HG03159 (cell line): ENCODE results near the gene CAPN3.
"Not testable (repeated sequence)": the region's sequence is repeated elsewhere in the genome, so short reads cannot be mapped to it uniquely, and the experiment has no call there.

Experiments
- ATAC-seq: cut with Tn5 transposase; IDR thresholded peaks from one replicate; pipeline ENCODE4 v1.9.1; 2021; ENCODE audit warnings: mild to moderate bottlenecking, moderate library complexity; ENCODE audit not compliant: unreplicated experiment

The CAPN3 gene

DNA sequence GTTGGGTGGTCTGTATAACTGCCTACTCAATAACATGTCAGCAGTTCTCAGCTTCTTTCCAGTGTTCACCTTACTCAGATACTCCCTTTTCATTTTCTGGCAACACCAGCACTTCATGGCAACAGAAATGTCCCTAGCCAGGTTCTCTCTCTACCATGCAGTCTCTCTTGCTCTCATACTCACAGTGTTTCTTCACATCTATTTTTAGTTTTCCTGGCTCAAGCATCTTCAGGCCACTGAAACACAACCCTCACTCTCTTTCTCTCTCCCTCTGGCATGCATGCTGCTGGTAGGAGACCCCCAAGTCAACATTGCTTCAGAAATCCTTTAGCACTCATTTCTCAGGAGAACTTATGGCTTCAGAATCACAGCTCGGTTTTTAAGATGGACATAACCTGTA is at the start of gene CAPN3:
CAPN3 (plus strand) TSS at position 253 of the 400 bp plus-strand sequence. CDS start 305 bp downstream, outside the sequence.
- ATAC-seq, result no peak

DNA sequence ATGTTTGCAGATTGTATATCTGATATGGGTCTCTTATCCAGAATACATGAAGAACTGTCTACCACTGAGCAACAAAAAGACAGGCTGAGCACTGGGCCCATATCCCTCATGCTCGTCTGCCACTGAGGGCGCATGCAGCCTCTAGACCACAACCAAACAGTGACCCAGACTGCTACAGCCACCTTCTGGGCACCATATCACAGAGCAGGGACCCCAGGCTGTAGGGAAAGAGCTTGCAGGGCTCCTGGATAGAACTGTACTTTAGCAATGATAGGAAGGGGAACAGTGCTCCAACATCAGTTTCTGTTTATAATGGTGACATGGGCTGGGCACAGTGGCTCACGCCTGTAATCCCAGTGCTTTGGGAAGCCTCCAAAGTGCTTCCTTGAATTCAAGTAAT is 45.8 kb upstream of the CAPN3 start:
- no peak for ATAC-seq

DNA sequence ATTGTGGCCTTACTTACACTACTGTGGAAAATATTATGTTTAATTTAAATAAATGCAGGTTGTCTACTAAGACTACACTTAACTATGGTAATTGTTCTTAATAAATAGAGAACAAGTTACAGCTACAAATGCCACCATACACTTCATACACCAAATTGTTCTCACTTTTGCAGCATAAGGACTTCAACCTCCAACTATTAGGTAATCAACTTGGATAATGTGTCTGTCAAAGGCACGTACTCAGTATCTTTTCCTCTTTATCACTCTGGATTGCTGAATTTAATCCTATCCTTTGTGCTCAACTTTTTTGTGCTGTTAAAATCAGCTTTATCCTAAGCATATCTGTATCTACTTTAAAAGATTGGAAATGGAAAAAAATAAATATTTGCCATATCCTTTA is 44.5 kb upstream of the CAPN3 start:
- ATAC-seq, result no peak

DNA sequence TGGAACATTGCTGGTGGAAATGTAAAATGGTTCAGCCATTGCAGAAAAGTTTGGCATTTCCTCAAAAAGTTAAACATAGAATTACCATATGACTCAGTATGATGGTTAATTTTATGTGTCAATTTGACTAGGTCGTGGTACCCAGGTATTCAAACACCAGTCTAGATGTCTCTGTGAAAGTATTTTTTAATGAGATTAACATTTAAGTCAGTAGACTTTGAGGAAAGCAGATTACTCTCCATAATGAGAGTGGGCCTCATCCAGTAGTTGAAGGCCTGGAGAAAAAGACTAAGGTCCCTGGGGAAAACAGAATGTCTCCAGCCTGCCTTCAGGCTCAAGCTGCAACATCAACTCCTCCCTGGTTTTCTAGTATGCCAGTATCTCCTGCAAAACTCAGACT is 43.8 kb upstream of the CAPN3 start:
- ATAC-seq, result no peak

DNA sequence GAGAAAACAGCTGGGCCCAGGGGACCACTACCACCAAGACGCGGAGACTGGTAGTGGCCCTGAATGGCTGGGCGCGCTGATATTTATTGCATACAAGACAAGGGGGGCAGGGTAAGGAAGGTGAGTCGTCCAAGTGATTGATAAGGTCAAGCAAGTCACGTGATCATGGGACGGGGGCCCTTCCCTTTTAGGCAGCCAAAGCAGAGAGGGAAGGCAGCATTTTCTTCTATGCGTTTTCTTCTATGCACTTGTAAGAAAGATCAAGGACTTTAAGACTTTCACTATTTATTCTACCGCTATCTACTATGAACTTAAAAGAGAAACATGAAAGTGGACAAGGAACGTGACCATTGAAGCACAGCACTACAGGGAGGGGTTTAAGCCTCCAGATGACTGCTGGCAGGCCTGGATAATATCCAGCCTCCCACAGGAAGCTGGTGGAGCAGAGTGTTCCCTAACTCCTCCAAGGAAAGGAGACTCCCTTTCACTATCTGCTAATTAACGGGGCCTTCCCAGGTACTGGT is 43.0 kb upstream of the CAPN3 start:
- ATAC-seq, result not testable (repeated sequence)

DNA sequence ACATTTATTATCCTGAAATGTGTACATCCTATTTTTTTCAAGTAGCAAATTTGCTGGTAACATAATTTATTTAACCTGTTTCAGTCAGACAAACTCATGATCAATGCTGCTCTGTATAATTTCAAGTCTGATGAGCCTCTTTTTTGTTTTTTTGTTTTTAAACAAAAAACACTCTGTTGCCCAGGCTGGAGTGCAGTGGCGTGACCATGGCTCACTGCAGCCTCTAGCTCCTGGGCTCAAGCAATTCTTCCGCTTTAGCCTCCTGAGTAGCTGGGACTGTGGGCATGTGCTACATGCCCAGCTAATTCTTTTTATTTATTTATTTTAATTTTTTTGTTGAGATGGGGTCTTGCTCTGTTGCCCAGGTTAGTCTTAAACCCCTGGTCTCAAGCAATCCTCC is 40.1 kb upstream of the CAPN3 start:
- ATAC-seq, result no peak

DNA sequence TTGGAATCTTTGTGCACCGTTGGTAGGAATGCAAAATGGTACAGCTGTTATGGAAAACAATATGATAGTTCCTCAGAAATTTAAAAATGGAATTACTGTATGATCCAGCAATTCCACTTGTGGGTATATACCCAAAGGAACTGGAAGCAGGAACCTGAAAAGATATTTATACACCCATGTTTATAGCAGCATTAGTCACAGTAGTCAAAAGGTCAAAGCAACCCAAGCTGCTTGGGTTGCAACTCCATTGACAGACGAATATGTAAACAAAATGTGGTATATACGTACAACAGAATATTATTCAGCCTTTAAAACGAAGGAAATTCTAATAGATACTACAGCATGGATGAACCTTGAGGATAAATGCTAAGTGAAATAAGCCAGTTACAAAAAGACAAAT is 35.0 kb upstream of the CAPN3 start:
- no peak for ATAC-seq

DNA sequence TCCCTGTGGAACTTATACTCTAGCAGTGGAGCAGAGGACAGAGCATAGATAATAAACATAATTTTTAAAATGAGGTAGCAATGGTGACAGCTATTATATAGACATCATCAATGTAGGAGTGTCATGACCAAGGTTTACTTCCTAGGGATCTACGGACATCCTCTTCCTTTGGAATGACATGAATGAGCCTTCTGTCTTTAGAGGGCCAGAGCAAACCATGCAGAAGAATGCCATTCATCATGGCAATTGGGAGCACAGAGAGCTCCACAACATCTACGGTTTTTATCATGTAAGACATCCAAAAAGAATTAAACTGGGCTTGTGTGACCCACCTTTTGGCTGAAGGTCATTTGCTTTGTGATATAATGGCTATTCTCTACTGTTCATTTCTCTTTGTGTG is 30.1 kb upstream of the CAPN3 start:
- no peak for ATAC-seq

DNA sequence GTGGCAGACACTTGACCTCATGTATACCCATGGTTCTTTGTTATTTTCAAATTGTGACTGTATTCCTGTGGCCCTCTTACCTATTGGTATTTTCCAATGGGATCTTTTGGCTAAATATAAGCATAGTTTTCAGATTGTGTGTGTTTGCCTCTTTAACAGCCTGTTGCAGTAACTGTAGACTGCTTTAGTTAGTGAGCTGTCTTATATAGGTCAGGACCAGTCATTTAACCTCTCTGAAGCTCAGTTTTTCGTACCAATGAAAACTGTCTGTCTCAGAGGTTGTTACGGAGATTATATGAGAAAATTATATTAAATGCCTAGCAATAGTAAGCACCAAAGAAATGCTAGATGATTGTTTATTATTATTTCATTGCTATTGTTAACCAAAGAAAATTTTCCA is 29.3 kb upstream of the CAPN3 start:
- ATAC-seq, result no peak

DNA sequence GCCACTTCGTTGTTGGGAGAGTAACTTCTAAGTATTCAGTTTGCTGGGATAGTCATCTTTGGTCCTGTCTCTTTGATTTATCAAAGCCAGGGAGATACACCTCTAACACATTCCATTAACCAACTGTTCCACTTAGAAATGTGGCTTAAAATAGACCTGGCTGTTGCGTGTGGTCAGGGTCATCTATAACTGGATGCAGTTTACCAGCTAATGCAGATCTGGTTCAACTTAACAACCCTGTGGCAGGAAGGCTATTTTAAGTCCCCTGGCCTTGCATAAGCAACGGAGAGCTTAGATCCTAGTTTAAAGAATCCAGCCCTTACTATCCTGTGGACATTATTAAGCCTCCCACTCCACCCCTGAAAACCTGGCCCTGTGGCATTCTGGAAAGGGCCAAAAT is 28.1 kb upstream of the CAPN3 start:
- no peak for ATAC-seq

DNA sequence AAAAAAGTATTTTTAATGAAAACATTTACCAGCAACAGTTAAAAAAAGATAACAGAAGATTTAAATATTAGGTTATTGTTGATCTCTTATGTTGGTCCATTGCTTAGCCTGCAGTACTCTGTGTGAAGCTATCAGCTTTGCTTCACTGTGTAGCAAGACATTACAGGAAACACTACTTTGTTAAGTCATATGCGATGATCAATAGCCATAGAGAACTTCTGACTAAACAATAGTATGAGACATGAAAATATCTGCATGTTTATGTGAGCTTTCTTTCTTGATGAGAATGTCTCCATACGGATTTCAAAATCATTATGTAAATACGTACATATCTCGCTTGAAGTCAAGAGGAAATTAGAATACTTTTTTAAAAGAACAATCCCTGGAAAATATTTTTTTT is 27.0 kb upstream of the CAPN3 start:
- no peak for ATAC-seq

DNA sequence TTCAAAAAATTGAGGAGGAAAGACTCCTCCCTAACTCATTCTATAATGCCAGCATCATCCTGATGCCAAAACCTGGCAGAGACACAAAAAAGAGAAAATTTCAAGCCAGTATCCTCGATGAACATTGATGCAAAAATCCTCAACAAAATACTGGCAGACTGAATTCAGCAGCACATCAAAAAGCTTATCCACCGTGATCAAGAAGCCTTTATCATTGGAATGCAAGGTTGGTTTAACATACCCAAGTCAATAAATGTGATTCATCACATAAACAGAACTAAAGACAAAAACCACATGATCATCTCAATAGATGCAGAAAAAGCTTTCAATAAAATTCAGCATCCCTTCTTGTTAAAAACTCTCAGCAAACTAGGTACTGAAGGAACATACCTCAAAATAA is 24.2 kb upstream of the CAPN3 start:
- no peak for ATAC-seq

DNA sequence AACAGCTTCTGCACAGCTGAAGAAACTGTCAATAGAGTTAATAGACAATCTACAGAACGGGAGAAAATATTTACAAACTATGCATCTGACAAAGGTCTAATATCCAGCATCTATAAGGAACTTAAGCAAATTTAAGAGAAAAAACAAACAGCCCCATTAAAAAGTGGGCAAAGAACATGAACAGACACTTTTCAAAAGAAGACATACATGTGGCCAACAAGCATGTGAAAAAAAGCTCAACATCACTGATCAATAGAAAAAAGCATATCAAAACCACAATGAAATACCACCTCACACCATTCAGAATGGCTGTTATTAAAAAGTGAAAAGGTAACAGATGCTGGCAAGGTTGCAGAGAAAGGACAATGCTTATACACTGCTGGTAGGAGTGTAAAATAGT is 22.7 kb upstream of the CAPN3 start:
- ATAC-seq, result not testable (repeated sequence)

DNA sequence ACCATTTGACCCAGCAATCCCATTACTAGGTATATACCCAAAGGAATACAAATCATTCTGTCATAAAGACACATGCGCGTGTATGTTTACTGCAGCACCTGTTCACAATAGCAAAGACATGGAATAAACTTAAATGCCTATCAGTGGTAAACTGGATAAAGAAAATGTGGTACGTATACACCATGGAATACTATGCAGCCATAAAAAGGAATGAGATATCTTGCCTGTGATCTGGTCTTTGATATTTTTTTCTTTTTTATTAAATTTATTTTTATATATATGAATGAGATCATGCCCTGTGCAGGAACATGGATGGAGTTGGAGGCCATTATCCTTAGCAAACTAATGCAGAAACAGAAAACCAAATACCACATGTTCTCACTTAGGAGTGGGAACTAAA is 22.2 kb upstream of the CAPN3 start:
- not testable (repeated sequence) for ATAC-seq

DNA sequence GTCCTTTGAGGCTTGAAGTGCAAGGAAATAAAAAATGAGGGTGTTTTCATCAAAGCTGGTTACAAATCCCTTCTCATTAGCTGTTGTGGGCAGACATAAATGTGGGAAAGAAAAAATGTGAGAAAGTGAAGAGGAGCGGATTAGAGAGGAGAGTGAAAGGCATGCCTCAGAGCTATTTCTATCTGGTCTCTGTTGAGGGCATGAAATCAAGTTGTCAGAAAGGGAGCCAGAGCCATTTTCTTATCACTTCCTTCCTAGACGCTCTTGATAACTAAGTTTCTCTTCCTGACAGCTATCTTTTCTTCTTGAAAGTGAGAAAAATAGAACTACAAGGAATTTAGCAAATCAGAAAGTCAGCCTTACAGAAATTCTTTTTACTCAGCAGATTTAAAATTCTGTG is 20.8 kb upstream of the CAPN3 start:
- ATAC-seq, result no peak

DNA sequence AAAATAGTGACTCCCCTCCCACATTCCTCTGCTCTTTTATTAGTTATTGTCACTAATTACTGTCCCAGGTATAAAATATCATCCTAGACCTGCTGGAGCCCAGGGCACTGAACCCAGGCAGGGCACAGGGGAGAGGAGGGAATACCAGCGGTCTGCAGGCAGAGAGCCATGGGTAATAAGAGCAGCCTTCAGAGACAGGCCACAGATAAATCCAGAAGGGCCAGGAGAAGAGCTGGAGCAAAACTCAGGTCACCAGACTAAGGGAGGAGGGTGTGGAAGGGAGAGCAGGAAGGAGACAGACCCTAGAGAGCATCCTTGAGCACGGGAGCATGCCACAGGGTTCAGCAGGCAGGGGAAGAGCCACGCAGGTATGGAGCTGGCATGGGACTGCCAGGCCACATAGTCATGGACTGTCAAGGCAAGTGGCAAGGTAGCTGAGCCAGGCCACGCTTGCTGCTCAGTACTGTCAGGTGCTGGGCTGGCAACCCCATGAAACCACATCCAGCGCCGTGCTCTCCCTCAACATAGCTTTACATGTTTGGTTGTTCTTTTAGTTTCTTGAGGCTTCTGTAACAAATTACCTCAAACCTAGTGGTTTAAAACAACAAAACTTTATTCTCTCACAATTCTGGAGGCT is 15.6 kb upstream of the CAPN3 start:
- ATAC-seq, result no peak

DNA sequence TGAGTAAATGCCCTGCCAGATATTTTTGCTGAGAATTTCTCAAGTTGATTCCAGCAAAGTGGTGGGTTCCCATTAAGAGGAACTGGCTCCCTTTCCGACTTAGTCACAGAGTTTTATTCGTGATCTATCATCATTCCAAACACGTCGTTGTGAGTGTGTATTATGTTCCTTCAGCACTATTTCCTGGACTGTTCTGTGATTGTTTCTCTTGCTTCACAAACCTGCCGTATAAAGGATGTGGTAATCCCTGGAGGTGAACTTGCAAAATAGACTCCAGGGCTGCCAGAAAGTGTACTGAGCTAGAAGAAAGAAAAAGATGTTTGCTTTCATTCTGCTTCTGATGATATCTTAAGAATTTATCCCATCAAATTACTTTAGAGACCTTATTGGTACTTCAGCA is 14.5 kb upstream of the CAPN3 start:
- ATAC-seq, result no peak

DNA sequence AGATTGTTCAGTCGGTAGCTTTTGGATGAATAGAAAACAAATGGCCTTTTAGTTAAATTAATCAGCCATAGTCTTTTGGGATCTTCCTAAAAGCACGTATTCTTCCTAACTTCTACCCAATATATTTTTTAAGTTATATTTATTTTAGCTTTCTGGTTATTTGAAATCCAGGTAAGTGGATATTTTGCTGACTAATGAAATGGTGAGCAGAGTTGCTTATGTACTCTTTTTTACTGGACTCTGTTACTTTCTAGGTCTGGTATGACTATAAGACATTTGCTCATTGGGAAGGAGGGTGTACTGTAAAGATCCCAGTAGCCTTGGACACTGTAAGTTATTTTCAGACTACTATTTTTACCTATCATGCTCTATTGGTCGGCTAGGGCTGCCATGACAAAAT is 13.8 kb upstream of the CAPN3 start:
- no peak for ATAC-seq

DNA sequence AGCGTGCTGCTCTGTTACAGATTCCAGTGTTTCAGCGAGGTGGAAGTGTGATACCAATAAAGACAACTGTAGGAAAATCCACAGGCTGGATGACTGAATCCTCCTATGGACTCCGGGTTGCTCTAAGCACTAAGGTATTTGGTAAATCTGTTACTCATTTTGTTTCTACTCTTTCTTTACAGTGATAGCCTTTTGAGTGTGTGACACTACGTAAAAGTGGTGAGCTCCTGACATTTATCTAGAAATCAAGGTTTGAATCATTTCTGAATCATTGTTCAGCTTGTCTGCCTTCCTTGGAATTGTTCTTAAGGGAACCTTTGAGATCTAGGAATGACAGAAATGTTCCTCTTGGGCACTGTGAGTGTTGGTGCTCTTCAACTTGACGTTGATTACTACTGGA is 11.2 kb upstream of the CAPN3 start:
- ATAC-seq, result no peak

DNA sequence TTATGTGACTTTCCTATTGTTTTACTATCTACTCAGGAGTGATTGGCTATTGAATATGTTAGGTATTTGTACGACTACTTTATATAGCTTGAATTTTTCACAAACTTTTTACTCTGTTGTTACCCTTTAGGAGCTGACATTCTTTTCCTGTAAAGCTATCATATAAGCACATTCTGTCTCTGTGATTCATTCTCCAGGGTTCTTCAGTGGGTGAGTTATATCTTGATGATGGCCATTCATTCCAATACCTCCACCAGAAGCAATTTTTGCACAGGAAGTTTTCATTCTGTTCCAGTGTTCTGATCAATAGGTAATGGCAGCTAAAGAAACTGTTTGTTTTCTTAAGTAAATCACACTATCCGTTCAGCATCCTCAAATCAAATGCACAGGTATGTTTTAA is 10.1 kb upstream of the CAPN3 start:
- no peak for ATAC-seq

DNA sequence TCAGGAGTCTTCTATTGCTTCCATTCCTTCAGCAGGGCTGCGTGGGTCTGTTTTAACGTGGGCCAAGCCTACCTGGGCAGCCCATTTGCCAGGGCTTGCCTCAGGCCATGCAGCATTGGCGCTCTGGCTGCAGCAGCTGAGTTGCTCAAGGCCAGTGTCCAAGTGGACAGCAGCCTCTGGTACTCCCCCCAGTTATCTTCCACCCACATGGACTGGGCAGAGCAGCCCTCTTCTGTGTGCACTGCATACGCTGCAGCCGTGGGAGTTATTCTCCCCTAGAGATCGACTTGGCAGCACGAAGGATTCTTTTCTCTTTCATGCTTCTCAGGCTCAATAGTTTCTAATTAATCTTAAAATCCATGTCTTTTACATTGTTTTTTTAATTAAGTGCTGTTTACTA is 6.9 kb upstream of the CAPN3 start:
- ATAC-seq, result no peak

DNA sequence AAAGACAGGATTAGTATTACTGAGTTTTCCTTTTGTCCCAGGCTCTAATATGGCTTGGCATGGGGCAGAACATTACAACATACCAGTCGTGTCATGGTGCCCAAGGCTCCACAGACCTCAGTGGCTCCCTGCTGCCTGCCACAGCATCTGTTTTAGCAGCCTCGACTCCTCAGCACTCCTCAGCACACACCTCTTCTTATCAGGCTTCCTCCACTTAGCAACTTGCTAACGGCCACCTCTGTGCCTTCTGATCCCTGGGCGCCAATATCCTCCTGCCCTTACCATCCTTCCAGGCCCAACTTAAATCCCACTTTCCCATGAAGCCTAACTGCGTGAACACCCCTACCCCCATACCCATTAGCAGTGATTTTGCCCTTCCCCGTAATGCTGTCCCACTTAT is 6.2 kb upstream of the CAPN3 start:
- ATAC-seq, result no peak

DNA sequence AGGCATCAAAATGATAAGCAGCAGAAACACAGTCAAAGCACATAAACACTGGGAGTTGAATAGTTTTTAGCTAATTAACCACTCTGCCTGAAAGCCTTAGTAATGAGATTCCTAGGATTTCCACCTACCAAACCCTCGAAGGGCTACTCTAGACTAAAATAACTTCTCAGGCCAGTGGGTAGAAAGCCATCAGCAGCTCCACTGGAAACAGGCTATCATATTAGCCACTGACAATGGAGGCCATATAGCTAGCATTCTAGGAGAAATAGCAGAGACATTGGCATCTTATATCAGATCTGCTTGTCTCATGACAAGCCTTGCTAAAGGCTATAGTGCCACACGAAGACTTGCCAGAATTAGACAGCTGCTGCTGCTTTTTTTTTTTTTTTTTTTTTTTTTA is 4.5 kb upstream of the CAPN3 start:
- ATAC-seq, result no peak
